A549 (cell line): Measurements from ENCODE around the gene EIF4EBP3. TPM values are rescaled to one million over a fixed set of nuclear protein-coding genes. Genes with fewer than 3 reads are reported as not detected.
A peak's percentile ranks its signal among the peaks of the same experiment; 100 is the strongest.

Experiments used
- ATAC-seq, 2 experiments: fragments of 200-7000 bp in 1 of 2; fragments of >200 bp in 1 of 2; cut with Nextera tagmentation in 1 of 2; cut with Tn5 transposase in 1 of 2; 3 replicates each; pipeline versions ENCODE4 v1.8.0 to v1.9.1; 2018 to 2020; ENCODE audit warnings: mild to moderate bottlenecking in 1 of 2, moderate library complexity in 1 of 2
- CTCF ChIA-PET: fragments of 300-600 bp; sonication (Branson Sonifier 250); formaldehyde crosslinking; extraction: SDS; loops from one replicate; lab custom pipeline; 2021; ENCODE audit warnings: antibody characterized with exemption, inconsistent platforms; lab: Yijun Ruan, JAX
- POLR2A ChIA-PET: fragments of 350-600 bp; formaldehyde crosslinking; extraction: SDS; loops from one replicate; lab custom pipeline; 2021; ENCODE audit warnings: antibody characterized with exemption, inconsistent platforms; lab: Yijun Ruan, JAX
- DNase-seq, 2 experiments: peaks; one replicate each; pipeline versions ENCODE4 v3.0.0 to v3.0.0-alpha.2; 2011 to 2016; ENCODE audit warnings: low read depth in 1 of 2, low spot score in 1 of 2
- FAIRE-seq: peaks from 2 replicates; lab custom pipeline; 2011; peaks lifted over from hg19 to GRCh38; lab: Jason Lieb, UNC
- H3K27ac ChIP-seq, 2 experiments: fragments of >200 bp; sonication (Bioruptor Twin); formaldehyde crosslinking; 3 replicates each; pipeline ENCODE4 v1.5.1; 2016 to 2017
- H3K4me1 ChIP-seq: fragments of >200 bp; sonication (Bioruptor Twin); formaldehyde crosslinking; 3 replicates; pipeline ENCODE4 v1.6.1; 2016
- H3K4me2 ChIP-seq: fragments of >200 bp; sonication (Bioruptor Twin); formaldehyde crosslinking; 3 replicates; pipeline ENCODE4 v1.6.1; 2016
- H3K4me3 ChIP-seq: fragments of >200 bp; sonication (Bioruptor Twin); formaldehyde crosslinking; 3 replicates; pipeline ENCODE4 v1.5.1; 2016
- H3K9me3 ChIP-seq: fragments of >200 bp; sonication (Bioruptor Twin); formaldehyde crosslinking; 3 replicates; pipeline ENCODE4 v1.6.1; 2016
- CHD2 ChIP-seq: fragments of 150-350 bp; IDR thresholded peaks from 2 replicates; pipeline ENCODE4 v1.6.1; 2014; ENCODE audit warnings: low read length; ENCODE audit not compliant: partially characterized antibody
- CHD4 ChIP-seq: fragments of 200-600 bp; sonication (generic); IDR thresholded peaks from 2 replicates; pipeline ENCODE4 v1.6.1; 2016; ENCODE audit warnings: antibody characterized with exemption, mild to moderate bottlenecking, borderline replicate concordance
- ESRRA ChIP-seq: fragments of 150-350 bp; IDR thresholded peaks from 2 replicates; pipeline ENCODE4 v1.6.1; 2014; ENCODE audit warnings: mild to moderate bottlenecking, low read length, borderline replicate concordance
- FOSL2 ChIP-seq, 2 experiments: fragments of 450-650 bp in 1 of 2; fragments of >200 bp in 1 of 2; sonication (Bioruptor Twin) in 1 of 2; formaldehyde crosslinking; IDR thresholded peaks; 2 replicates each; pipeline versions ENCODE4 v1.5.0 to v1.6.1; 2016 to 2020; ENCODE audit warnings: mild to moderate bottlenecking in 1 of 2, moderate library complexity in 1 of 2
- GATA3 ChIP-seq: IDR thresholded peaks from 2 replicates; pipeline ENCODE4 v1.6.1; 2012; ENCODE audit warnings: borderline replicate concordance
- JUN ChIP-seq, 2 experiments: fragments of >200 bp; sonication (Bioruptor Twin); formaldehyde crosslinking; IDR thresholded peaks; 2 replicates in 1 of 2; 3 replicates in 1 of 2; pipeline ENCODE4 v1.6.1; 2016 to 2017
- JUNB ChIP-seq: fragments of >200 bp; sonication (Bioruptor Twin); formaldehyde crosslinking; IDR thresholded peaks from 2 replicates; pipeline ENCODE4 v1.6.1; 2016
- KDM1A ChIP-seq: fragments of 200-600 bp; sonication (generic); IDR thresholded peaks from 2 replicates; pipeline ENCODE4 v1.6.1; 2016; ENCODE audit warnings: low read depth, mild to moderate bottlenecking
- MAFK ChIP-seq: fragments of 450-650 bp; IDR thresholded peaks from 2 replicates; pipeline ENCODE4 v1.6.1; 2014; ENCODE audit not compliant: partially characterized antibody
- MAX ChIP-seq: IDR thresholded peaks from 2 replicates; pipeline ENCODE4 v1.6.1; 2012
- MYC ChIP-seq: IDR thresholded peaks from 2 replicates; pipeline ENCODE4 v1.6.1; 2012; ENCODE audit warnings: mild to moderate bottlenecking, inconsistent platforms, low read length, improper control_type of control experiment, borderline replicate concordance
- NR3C1 ChIP-seq: fragments of >200 bp; sonication (Bioruptor Twin); formaldehyde crosslinking; IDR thresholded peaks from 3 replicates; pipeline ENCODE4 v1.6.1; 2017
- POLR2AphosphoS2 ChIP-seq: conservative IDR thresholded peaks from 2 replicates; pipeline ENCODE4 v1.6.1; 2012; ENCODE audit warnings: low read length, improper control_type of control experiment, inconsistent platforms
- RAD21 ChIP-seq, 2 experiments: fragments of >200 bp in 1 of 2; sonication (Bioruptor Twin) in 1 of 2; formaldehyde crosslinking in 1 of 2; IDR thresholded peaks in 1 of 2; conservative IDR thresholded peaks in 1 of 2; 2 replicates in 1 of 2; 3 replicates in 1 of 2; pipeline ENCODE4 v1.6.1; 2012 to 2018; ENCODE audit warnings: inconsistent platforms in 1 of 2
- RNF2 ChIP-seq: fragments of 200-600 bp; sonication (generic); IDR thresholded peaks from 2 replicates; pipeline ENCODE4 v1.6.1; 2016; ENCODE audit warnings: low read depth, mild to moderate bottlenecking, antibody characterized with exemption, moderate library complexity, borderline replicate concordance
- TFCP2L1 ChIP-seq: fragments of 250-450 bp; sonication (Bioruptor Pico); IDR thresholded peaks from 2 replicates; pipeline ENCODE4 v1.5.0; 2021; ENCODE audit warnings: mild to moderate bottlenecking
- USF2 ChIP-seq: fragments of 450-650 bp; IDR thresholded peaks from 2 replicates; pipeline ENCODE4 v1.6.1; 2014; ENCODE audit warnings: antibody characterized with exemption
- ZFP36 ChIP-seq: fragments of 450-650 bp; IDR thresholded peaks from 2 replicates; pipeline ENCODE4 v1.6.1; 2014; ENCODE audit warnings: borderline replicate concordance; ENCODE audit not compliant: partially characterized antibody
- ZSCAN20 ChIP-seq: fragments of 250-450 bp; sonication (Bioruptor Pico); IDR thresholded peaks from 2 replicates; pipeline ENCODE4 v1.8.0; 2022; ENCODE audit warnings: mild to moderate bottlenecking, moderate library complexity
- WGBS: methylation state at CpG from one replicate; pipeline ENCODE4 v1.1.6; 2017; ENCODE audit errors: missing lambda C conversion rate; 5-methylcytosine and 5-hydroxymethylcytosine counted together
- polyA plus RNA-seq, 4 experiments: library from polyadenylated mRNA; depleted of rRNA in 3 of 4; stranded (reverse); fragments of >200 nt; fragmentation: RNase III in 1 of 4; extraction: RNeasy Plus Mini Kit Qiagen cat#74134 plus additional on column Dnase treatment in 1 of 4; gene quantifications; 2 replicates in 3 of 4; 3 replicates in 1 of 4; pipeline ENCODE4 v1.2.3, GENCODE V29; 2011 to 2017

EIF4EBP3 gene
- polyA plus RNA-seq, 2 of the 4 experiments (the other 2 are of a cell fraction) = 0.96 to 2.0 TPM

- Histone ChIP-seq H3K4me2 (no peak overlapping the region), H3K27ac (peak overlapping the region in 1 of 2 experiments; percentile 20; a peak in 1 of 6 replicates), H3K9me3 (no peaks in the 10 kb centered on the region), H3K4me3 (no peak overlapping the region), H3K4me1 (peaks cover 38% of the 10 kb centered on the region)
- TF ChIP-seq POLR2AphosphoS2 (0 out of 2 replicates have a peak, but pooled peaks have one; percentile 46), JUN (IDR thresholded peaks at IDR 0.05) (peak in 1 of 2 experiments; percentile 9; a peak in 1 of 5 replicates), TFCP2L1 (CRISPR knock-in tag) (no peak)
- DNase-seq (no peak), FAIRE-seq (no peak), ATAC-seq (0 out of 6 replicates have a peak, but pooled peaks of 1 of the 2 experiments have one; percentile 1)
- POLR2A ChIA-PET = interaction anchor here (3.2 kb wide), 1 partner anchor 8 kb away, joined by 32 read pairs; the partner anchor contains the start of gene SRA1
- 82% methylated on average over 3 of the region's 3 CpGs for WGBS
- CTCF ChIA-PET = interaction anchor here (0.6 to 4.2 kb wide), 5 partner anchors 17 to 1069 kb away, joined by 3 to 21 read pairs (median 3); partner anchors contain the start of genes CD14, DIAPH1 and TMCO6
Measured at GRCh38 chr5:140549237-140550144, 2.0 kb downstream of the EIF4EBP3 start.

GRCh38 chr5:140550147-140551079 lies 3.0 kb downstream of the EIF4EBP3 start:
- Histone ChIP-seq H3K9me3 (no peaks in the 10 kb centered on the region), H3K4me1 (peaks cover 43% of the 10 kb centered on the region), H3K27ac (no peak overlapping the region), H3K4me3 (no peak overlapping the region), H3K4me2 (no peak overlapping the region)
- DNase-seq (no peak), FAIRE-seq (no peak), ATAC-seq (no peak)
- 88% methylated on average over 11 of the region's 11 CpGs for WGBS
- ChIA-PET CTCF (interaction anchor here (1.4 kb wide), 1 partner anchor 18 kb away, joined by 3 read pairs; no protein-coding TSS in a partner anchor), POLR2A (no interaction called here)
- TF ChIP-seq JUN (IDR thresholded peaks at IDR 0.05) (peak in 1 of 2 experiments; percentile 1; a peak in 1 of 5 replicates), GATA3 (no peak), NR3C1 (no peak)
- TF ChIP-seq, all 56 proteins: peak for 1

GRCh38 chr5:140551872-140552271 lies 4.4 kb downstream of the EIF4EBP3 start:
- WGBS = 95% methylated on average over 4 of the region's 4 CpGs
- Histone ChIP-seq H3K4me1 (peaks cover 46% of the 10 kb centered on the region), H3K27ac (no peak overlapping the region), H3K9me3 (no peaks in the 10 kb centered on the region), H3K4me2 (no peak overlapping the region), H3K4me3 (no peak overlapping the region)
- ATAC-seq (no peak), DNase-seq (no peak), FAIRE-seq (no peak)
- ChIA-PET CTCF (interaction anchor here (1.5 to 1.6 kb wide), 2 partner anchors 7 to 8 kb away, joined by 4 to 5 read pairs; no protein-coding TSS in a partner anchor), POLR2A (no interaction called here)
- no peak for TF ChIP-seq KDM1A
- TF ChIP-seq ZFP36 = no peak
- no peak for TF ChIP-seq MYC

GRCh38 chr5:140553657-140554056 lies 6.2 kb downstream of the EIF4EBP3 start:
- Histone ChIP-seq H3K4me1 (peaks cover 39% of the 10 kb centered on the region), H3K4me2 (peak overlapping the region; percentile 32; the same call in 1 of the 3 replicates), H3K4me3 (no peak overlapping the region), H3K9me3 (no peaks in the 10 kb centered on the region), H3K27ac (no peak overlapping the region)
- no peak for DNase-seq
- no peak for ATAC-seq
- TF ChIP-seq USF2 (no peak), RAD21 (conservative IDR thresholded peaks at IDR 0.05 in 1 of 2, IDR thresholded peaks at IDR 0.05 in 1 of 2) (no peak), RNF2 (no peak), MAFK (no peak), JUNB (no peak), FOSL2 (IDR thresholded peaks at IDR 0.05) (no peak), FOSL2 (CRISPR knock-in tag; IDR thresholded peaks at IDR 0.05) (no peak), ZSCAN20 (CRISPR knock-in tag) (no peak), ESRRA (no peak), CHD2 (no peak), CHD4 (no peak), MAX (no peak)
- WGBS = 88% methylated on average over 2 of the region's 2 CpGs
- ChIA-PET POLR2A (no interaction called here), CTCF (interaction anchor here (2.2 kb wide), 1 partner anchor 82 kb away, joined by 11 read pairs; no protein-coding TSS in a partner anchor)
- FAIRE-seq = no peak
